NCI-H128 (cell line): ENCODE results near the gene DCXR.

Source experiments
- DNase-seq: peaks from one replicate; lab custom pipeline; 2025; ENCODE audit not compliant: unreplicated experiment; lab: John Stamatoyannopoulos, UW

The DCXR gene

DNA sequence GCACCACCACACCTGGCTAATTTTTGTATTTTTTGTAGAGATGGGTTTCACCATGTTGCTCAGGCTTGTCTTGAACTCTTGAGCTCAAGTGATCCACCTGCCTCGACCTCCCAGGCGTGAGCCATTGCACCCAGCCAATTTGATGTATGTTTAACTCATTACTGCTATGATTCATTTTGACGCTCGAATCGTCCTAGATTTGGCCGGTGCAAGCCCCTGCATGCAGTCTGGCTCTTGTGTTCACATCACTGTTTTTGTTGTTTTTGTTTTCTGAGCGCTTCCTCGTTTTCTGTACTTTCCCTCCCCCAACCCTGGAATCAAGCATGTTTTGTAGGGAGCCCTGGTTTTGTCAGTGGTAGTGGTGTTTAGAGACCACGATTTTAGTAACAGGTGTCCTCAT is 35.9 kb upstream of the DCXR start:
- DNase-seq, result no peak

DNA sequence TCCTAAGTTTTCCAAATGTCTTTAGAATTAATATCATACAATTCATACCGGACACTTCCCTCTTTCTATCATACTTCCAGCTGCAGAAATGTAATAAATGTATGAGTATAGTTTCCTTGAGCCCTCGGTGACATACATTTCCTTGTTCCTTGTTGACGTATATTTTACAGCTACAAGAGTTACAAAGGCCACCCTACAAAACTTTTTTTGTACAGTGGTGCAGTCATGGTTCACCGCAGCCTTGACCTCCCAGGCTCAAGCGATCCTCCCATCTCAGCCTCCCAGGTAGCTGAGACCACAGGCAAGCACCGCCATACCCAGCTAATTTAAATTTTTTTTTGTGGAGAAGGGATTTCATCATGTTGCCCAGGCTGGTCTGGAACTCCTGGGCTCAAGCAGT is 35.3 kb upstream of the DCXR start:
- no peak for DNase-seq

DNA sequence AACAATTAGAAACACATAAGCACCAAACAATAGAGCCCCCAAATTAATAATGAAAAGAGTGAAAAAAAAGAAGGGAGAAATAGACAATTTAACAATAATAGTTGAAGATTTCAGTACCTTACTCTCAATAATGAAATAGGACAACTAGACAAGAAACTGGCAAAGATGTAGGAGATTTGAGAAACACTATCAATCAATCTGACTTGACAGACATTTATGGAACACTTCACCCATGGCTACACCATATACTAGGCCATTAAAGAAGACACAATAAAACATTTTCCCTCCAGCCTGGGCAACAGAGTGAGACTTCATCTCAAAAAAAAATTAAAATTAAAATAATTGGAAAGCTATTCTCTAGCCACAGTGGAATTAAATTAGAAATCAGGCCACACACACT is 33.1 kb upstream of the DCXR start:
- no peak for DNase-seq

DNA sequence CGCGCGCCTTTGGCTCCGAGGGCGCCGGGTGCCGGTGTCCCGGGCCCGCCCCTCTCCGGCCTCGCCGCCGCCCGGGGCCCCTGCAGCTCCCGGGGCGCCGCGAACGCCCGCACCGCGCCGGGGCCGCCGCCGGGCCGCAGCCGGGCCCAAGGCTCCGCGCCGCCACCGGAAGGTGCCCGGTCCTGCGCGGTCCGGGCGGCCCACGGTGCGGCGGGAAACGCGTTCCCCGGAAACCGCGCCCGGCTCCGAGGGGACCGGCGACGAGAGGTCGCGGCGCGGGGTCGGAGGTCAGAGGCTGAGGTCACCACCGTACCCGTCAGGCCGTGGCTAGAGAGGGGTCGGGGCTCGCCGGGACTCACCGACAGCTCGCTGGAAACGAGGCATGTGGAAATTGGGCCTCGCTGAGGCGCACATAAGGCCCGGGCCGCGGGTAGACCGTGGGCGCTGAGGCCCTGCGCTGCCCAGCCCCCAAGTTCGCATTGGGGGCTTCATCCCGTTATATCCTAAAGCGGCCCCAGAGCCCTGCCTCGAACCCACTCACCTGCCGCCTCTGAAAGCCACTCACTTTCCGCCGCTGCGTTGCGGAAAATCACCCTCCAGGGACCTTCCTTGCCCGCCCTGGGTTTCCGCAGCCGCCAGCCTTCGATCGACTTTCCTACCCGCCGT is 28.3 kb upstream of the DCXR start, which contains the start of gene DUS1L:
Gene DUS1L (minus strand): TSS at position 167 of the 666 bp plus-strand sequence. CDS start 745 bp downstream, outside the sequence.
- DNase-seq, result no peak

DNA sequence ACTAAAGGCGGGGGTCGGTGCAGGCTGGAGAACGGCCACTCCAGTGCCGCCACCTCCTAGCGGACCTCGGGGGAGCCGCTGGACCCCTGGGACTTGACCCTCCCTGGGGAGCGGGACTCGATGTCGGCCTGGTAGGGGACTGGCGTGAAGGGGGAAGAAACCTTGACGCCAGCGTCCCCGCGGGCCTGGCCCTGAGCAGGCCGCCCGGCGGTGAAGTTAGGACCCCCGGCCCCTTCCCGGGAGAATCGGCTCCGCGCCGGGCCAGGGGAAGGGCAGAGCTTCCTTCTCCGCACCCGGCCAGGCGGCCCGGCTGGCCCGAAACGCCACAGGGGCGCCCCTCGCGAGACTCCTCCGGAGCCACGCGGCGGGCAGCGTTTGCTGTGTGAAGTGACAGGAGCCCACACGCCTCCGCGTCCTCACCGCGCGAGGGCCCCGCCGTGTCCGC is 27.7 kb upstream of the DCXR start:
- no peak for DNase-seq

DNA sequence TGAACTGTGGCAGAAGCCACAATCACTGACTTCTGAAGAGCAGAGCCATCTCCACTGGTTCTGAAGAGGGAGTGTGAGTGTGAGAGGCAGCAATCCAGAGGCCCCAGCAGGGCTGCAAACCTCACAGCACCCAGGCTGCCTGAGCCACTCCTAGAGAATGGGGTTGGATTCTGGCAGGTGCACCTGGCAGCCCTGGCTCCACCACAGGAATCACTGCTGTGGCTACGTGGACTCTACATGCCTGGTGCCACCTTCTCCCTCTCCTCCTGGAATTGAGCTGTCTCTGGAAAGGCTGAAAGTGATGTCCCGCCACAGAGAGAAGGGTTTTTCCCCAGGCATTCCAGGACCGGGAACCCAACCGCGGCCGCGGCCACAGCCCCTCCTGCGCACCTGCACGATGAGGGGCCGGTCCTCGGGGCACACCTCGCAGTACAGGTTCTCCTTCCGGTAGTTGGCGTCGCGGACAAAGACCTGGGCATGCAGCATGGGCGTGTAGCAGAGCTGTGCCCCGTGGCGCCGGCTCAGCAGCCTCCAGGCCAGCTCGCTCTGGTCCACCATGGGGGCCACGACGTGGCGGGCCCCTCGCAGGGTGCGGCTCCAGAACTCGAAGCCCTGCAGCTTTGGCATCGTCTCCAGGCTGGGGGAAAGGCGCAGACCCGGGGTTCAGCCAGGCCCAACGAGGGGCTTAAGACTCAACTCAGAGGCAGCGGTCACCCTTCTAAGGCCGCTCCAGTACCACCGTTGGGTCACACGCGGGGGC is 27.1 kb upstream of the DCXR start:
- DNase-seq, result no peak

DNA sequence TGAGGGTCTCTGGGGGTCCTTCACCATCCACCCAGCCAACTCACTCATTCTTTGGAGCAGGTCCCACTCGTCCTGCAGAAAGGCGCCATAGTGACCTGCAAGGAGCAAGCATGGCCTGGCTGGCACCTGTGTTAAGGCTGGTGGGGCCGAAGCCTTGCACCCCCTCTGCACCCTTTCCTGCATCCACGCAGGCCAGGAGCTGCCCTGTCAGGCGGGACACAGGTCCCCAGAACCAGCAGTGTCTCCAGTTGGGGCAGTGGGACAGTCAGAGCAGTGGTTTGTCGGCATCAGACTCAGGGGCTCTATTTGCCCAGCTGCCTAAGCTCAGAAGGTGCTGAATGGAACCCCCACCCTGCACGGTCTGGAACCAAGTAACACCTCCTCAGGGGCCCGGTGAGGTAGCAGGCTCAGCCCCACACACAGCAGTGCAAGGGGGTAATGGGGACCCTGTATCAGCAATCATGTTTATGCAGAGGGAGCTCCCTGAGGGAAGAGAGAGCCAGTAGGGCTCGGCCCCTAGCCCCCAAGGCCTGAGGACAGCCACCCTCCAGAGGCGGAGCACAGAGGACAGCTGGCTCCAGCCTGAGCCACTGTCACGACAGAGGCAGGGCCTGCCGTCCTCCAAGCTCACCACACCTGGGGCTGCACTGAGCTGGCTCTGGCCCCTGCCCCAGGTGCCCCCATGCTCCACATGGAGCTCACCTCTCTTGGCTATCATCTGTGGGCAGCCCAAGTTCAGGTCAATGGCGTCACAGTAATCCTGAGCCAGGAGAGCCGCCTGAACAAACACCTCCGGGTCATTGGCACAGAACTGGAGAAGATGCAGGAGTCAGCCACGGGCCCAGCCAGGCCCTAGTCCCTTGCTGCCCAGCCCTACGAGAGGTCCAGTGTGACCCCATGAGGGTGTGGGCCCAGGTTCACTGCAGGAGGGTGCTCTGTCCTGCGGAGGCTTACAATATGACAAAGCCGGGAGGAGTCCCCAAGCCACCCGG is 26.2 kb upstream of the DCXR start:
- no peak for DNase-seq

DNA sequence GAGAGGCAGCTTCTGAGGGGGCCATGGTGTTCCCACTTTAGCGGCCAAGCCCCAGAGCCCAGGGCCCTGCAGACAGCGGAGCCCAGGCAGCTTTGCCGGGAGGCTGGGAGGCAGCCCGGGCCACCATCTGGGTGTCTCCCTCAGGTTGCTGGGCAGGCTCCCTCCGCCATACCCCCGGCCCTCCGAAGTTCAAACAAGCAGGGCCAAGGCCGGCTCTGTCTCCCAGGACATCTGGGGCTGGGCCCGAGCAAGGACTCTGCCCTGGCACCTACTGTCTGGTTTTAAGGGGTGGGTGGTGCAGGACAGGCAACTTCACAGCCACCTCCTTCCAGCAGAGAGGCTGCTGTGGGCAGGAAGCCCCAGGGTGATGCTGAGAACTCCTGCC is 25.5 kb upstream of the DCXR start:
- DNase-seq, result no peak

DNA sequence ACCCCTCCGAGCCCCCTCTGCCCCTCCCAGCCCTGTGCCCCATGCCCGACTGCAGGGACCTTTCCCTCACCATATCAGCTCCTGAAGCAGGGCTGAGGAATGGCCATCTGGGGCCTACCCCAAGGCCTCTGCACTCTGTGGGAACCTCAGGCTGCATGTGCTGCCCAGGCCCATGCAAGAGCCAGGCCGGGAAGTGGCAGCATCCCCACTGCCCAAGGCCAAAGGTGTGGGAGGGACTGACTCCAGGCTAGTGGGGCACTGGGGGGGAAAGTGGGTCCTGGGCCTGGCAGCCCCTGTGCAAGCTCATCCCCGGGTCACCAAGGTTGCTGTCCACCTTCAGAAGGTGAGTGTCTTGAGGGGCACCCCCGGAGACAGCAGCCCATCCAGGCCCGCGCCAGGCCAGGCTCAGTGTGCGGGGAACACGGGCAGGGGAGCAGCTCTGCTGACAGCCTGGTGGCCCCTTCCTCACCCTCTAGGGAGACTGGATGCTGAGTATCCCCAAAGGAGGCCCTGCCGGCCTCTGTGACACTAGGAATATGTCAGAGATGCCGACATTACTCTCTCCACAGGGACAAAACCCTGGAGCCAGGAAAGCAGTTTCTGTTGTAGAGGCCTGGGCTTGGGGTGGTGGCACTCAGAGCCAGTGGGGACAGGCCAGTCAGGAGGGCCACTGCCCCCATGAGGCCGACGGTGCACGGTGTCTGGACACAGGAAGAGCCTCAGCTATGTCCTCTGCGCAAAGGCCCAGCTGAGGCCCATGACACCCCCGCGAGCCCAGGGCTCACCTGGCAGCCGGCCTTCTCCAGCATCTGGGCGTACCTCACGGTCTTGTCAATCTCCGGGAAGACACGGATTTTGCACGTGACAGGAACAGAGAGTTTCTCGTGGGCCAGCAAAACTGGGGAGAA is 24.8 kb upstream of the DCXR start:
- DNase-seq, result no peak

DNA sequence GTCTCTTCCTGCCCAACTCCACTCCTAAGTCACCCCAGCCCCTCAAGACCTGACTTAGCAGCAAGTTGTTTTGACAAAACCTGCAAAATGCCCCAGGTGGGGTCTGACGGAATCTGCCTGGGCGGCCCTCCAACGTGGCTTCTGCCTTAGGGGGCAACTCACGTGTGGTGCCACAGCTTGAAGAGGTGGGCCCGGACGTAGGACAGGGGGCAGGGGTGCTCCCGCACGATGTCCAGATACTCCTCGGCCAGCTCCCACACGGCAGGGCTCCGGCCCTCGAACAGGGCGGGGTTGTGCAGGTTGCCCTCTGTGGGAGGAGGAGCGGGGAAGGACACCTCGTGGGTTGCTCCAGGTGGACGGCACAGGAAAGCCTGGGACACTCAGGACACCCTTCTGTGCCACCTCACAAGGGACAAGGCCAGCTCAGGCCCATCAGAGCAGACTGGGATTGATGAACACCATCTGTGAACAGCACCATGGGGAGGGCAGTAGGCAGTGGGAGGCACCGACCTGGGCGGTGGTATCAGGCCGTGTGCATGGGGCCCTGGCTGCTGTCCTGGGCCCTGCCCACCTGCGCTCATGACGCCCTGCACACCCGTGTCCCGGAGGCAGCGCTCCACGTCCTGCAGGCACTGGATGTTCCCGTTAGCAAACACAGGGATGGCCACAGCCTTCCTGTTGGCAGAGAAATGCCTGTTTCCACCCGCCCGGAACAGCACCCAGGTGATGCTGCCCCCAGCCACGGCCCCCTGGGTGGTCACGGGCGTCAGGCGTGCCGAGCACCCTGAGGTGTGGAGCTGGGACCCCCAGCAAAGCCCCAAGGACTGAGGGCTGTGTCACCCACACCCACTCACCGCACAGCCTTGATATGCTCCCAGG is 23.8 kb upstream of the DCXR start:
- no peak for DNase-seq

DNA sequence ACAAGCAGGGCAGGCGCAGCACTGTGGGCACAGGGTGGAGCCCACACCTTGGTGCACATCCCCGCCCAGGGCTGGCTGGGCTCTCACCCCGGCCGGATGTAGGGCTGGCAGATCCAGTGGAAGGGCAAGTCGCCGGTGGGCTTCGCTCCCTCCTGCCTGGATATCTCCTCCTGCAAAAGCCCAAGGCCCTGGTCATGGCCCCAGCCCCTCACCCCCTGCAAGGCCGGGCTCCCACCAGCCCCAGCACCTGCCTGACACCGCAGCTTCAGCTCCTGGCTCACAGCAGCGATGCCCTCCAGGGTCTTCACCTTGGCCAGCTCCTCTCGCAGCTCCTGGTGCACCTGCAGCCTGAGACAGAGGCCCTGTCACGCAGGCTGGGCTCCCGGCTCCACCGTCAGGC is 23.1 kb upstream of the DCXR start:
- DNase-seq, result no peak

DNA sequence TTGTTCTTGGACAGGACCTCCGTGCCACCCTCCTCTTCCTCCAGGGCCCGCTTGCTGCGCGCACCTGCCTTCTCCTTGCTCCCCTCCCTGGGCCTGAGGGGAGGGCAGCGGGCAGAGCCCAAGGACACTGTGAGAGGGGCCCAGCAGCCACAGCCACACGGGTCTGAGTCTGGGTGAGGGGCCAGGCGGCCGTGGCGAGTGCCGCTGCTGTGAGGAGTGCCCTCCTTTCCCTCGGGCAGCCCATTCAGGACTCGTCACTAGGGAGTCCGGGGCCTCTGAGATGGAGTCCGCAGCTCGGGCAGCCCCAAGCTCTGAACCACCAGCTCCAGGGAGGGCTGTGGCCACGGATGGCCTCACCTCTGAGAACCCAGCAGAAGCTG is 22.5 kb upstream of the DCXR start:
- no peak for DNase-seq

DNA sequence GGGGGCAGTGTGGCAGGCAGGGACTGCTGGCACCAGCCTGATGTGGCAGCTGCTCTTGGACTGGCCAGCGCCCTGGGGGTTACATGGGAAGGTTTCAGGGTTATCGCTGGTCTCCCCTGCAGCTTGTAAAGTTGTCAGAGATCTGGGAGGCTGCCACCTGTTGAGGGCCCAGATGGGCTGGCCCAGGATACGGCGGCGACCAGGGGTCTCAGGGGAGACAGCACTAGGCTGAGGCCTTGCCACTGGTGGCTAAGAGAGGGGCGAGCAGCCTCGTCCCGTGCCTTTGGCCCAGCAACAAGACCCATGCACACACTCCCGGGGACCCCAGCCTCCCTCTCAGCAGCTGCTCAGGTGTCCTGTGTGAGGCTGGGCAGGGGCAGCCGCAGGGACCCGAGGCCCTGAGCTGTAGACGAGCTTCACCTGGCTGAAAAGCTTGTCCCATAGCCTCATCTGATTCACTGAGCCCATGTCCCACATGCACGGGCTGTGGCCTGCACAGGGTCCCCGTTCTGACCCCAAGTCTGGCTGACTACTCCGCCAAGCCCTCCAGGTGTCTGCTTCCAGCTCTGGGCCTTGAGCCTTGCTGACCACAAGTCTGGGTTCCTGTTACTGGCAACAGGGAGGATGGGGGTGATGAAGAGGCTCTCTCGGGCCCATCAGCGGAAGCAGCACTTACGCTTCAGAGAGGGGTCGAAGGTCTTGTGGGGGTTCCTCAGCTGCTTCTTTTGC is 21.9 kb upstream of the DCXR start:
- DNase-seq, result no peak

DNA sequence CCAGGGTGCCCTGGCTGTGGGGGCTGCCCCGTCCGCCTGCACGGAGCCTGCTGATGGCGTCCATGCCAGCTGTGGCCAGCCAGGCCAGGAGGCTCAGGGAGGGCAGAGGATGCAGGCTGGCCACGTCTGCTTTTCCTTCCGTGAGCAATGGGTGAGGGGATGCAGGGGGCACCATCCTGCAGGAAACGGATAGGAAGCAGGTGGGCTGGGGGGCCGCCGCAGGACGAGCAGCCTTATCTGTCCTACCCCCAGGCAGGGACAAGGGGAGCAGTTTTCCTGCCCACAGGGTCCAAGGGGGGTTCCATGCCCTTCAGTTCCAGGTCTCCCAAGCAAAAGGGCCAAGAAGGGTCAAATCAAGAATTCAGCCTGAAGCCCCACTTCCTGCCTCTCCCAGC is 21.4 kb upstream of the DCXR start:
- DNase-seq, result no peak

DNA sequence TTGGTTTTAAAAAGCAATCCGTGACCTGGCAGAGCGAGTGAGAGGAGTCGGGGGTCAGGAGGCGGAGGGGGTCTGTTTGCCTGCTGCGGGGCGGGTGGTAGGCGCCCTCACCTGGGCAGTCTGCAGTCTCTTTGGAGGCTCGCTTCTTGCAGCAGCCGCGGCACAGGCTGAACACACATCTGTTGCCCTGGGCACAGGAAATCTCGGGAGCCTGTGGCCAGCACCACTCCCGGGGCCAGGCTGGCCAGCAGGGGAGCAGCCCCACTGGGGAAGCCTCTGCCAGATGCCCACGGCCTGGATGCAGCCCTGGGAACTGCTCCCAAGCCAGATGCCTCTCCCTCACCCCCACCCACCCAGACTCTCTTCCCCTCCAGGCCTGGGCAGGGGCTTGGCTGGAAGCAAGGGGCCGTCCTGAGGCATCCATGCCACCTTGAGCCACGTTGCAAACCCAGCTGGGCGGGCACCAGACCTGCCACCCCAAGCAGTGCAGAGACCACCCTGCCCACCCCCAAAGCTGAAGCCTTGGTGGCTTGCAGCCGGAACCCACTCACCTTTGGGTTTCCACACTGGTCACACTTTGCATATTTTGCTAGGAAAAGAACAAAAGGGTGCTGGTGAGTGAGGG is 20.8 kb upstream of the DCXR start:
- no peak for DNase-seq

DNA sequence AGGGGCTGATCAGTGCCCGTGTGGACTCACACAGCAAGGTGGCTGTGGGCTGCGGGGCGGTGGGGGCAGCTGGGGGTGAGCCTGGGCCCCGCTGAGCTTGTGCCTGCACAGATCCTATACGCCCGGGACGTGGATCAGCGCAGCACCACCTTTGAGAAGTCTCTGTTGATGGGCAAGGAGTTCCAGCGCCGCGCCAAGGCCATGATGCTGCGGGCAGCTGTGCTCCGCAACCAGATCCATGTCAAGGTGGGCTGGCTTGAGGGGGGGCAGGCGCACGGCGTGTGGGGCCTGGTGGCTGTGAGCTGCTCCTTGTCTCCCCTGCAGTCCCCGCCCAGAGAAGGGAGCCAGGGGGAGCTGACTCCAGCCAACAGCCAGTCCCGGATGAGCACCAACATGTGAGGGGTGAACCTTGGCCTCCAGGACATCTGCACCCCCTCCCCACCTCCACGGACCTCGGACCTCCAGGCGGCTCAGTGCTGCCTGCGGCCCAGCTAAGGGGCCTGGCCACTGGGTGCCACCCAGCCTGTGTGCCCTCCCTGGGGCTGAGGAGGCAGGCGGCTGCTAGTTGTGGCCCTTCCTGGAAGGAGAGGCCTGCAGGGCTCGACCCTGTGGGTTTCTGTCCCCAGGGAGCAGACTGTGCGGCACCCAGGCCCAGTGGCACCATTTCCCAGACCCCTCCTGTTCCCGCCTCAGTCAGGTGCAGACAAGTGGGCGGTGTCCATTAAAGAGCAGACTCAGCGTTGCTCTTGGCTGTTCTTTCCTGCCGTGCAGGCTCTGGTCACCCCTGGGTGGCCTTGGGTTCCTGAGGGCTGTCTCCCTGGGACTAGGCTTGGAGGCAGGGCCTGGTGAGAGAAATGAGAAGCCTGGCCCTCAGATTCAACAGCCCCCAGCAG is 19.5 kb upstream of the DCXR start:
- no peak for DNase-seq

DNA sequence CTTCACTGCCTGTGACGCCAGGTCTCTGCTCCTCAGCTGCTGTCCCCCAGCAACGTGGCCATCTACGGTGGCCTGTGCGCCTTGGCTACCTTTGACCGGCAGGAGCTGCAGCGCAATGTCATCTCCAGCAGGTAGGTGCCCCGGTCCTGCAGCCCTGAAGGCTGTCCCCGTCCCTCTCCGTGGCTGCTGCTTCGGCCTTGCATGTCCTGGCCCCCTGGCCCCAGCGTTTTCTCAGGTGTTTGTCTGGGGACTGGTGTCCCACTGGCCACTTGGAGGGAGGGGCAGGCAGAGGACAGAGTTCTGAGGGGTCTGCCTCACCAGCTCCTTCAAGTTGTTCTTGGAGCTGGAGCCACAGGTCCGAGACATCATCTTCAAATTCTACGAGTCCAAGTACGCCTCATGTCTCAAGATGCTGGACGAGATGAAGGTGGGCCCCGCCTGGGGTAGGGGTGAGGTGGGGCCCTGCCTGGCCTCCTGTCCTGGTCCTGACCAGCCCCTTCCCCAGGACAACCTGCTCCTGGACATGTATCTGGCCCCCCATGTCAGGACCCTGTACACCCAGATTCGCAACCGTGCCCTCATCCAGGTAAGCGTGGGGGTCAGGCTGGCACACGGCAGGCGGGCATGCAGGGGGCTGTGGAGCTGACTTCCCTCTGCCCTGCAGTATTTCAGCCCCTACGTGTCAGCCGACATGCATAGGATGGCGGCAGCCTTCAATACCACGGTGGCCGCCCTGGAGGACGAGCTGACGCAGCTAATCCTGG is 18.6 kb upstream of the DCXR start:
- DNase-seq, result no peak
